Measurements from ENCODE around the gene RINT1.
"Not testable (repeated sequence)": the region's sequence is repeated elsewhere in the genome, so short reads cannot be mapped to it uniquely, and the experiment has no call there.

RINT1 gene

GRCh38 chr7:105590793-105591192 is 58.8 kb downstream of the RINT1 start:
- Histone ChIP-seq H3K4me1 (ENCODE audit: low read length) (peaks cover 24% of the 10 kb centered on the region), H3K79me2 (ENCODE audit: low read length) (no peaks in the 10 kb centered on the region), H3K4me3 (ENCODE audit: low read length) (no peak overlapping the region), H4K20me1 (ENCODE audit: insufficient read depth, low read length) (no peaks in the 10 kb centered on the region), H3K9ac (ENCODE audit: low read length) (no peak overlapping the region), H2AFZ (ENCODE audit: low read depth, low read length) (no peak overlapping the region), H3K27ac (ENCODE audit: low read length) (no peak overlapping the region), H3K4me2 (ENCODE audit: low read length) (no peak overlapping the region), H3K9me3 (ENCODE audit: insufficient read depth, low read length) (no peaks in the 10 kb centered on the region), H3K27me3 (ENCODE audit: low read depth, low read length) (no peaks in the 10 kb centered on the region), H3K36me3 (replicated peaks; ENCODE audit: low read depth, low read length) (no peaks in the 10 kb centered on the region)
- TF ChIP-seq EZH2phosphoT487 (IDR thresholded peaks at IDR 0.05; ENCODE audit: low read depth) (no peak), CTCF (IDR thresholded peaks at IDR 0.05; ENCODE audit: low read depth, low read length) (no peak)

- Histone ChIP-seq H2AFZ (ENCODE audit: low read depth, low read length) (no peak overlapping the region), H4K20me1 (ENCODE audit: insufficient read depth, low read length) (no peaks in the 10 kb centered on the region), H3K9ac (ENCODE audit: low read length) (no peak overlapping the region), H3K27me3 (ENCODE audit: low read depth, low read length) (no peaks in the 10 kb centered on the region), H3K79me2 (ENCODE audit: low read length) (no peaks in the 10 kb centered on the region), H3K4me3 (ENCODE audit: low read length) (no peak overlapping the region), H3K36me3 (replicated peaks; ENCODE audit: low read depth, low read length) (no peaks in the 10 kb centered on the region), H3K27ac (ENCODE audit: low read length) (no peak overlapping the region), H3K4me2 (ENCODE audit: low read length) (no peak overlapping the region), H3K9me3 (ENCODE audit: insufficient read depth, low read length) (no peaks in the 10 kb centered on the region), H3K4me1 (ENCODE audit: low read length) (peaks cover 24% of the 10 kb centered on the region)
- no peak for TF ChIP-seq CTCF (IDR thresholded peaks at IDR 0.05; ENCODE audit: low read depth, low read length)
- no peak for TF ChIP-seq EZH2phosphoT487 (IDR thresholded peaks at IDR 0.05; ENCODE audit: low read depth)
Observed at GRCh38 chr7:105591522-105591921, 59.5 kb downstream of the RINT1 start.

- Histone ChIP-seq H3K27me3 (ENCODE audit: low read depth, low read length) (no peaks in the 10 kb centered on the region), H3K9me3 (ENCODE audit: insufficient read depth, low read length) (no peaks in the 10 kb centered on the region), H3K9ac (ENCODE audit: low read length) (peak overlapping the region; percentile 17; the same call in 1 of the 2 replicates), H3K36me3 (replicated peaks; ENCODE audit: low read depth, low read length) (no peaks in the 10 kb centered on the region), H3K79me2 (ENCODE audit: low read length) (no peaks in the 10 kb centered on the region), H3K4me3 (ENCODE audit: low read length) (peak overlapping the region; percentile 35), H3K4me2 (ENCODE audit: low read length) (peak overlapping the region; percentile 58), H4K20me1 (ENCODE audit: insufficient read depth, low read length) (no peaks in the 10 kb centered on the region), H3K4me1 (ENCODE audit: low read length) (peaks cover 24% of the 10 kb centered on the region), H2AFZ (ENCODE audit: low read depth, low read length) (peak overlapping the region; percentile 73), H3K27ac (ENCODE audit: low read length) (peak overlapping the region; percentile 57)
- TF ChIP-seq EZH2phosphoT487 (IDR thresholded peaks at IDR 0.05; ENCODE audit: low read depth): no peak
- no peak for TF ChIP-seq CTCF (IDR thresholded peaks at IDR 0.05; ENCODE audit: low read depth, low read length)
Observed at GRCh38 chr7:105594034-105594433, 62.0 kb downstream of the RINT1 start.

GRCh38 chr7:105596866-105597265 is 64.9 kb downstream of the RINT1 start:
- TF ChIP-seq EZH2phosphoT487 (IDR thresholded peaks at IDR 0.05; ENCODE audit: low read depth): no peak
- TF ChIP-seq CTCF (IDR thresholded peaks at IDR 0.05; ENCODE audit: low read depth, low read length): no peak
- no peak overlapping the region for H3K27ac ChIP-seq (ENCODE audit: low read length)
- no peak overlapping the region for H3K4me3 ChIP-seq (ENCODE audit: low read length)
- H3K36me3 ChIP-seq (replicated peaks; ENCODE audit: low read depth, low read length): no peaks in the 10 kb centered on the region
- no peaks in the 10 kb centered on the region for H3K79me2 ChIP-seq (ENCODE audit: low read length)
- no peaks in the 10 kb centered on the region for H4K20me1 ChIP-seq (ENCODE audit: insufficient read depth, low read length)
- H3K27me3 ChIP-seq (ENCODE audit: low read depth, low read length): no peaks in the 10 kb centered on the region
- H3K9ac ChIP-seq (ENCODE audit: low read length): no peak overlapping the region
- H3K4me2 ChIP-seq (ENCODE audit: low read length): no peak overlapping the region
- no peak overlapping the region for H2AFZ ChIP-seq (ENCODE audit: low read depth, low read length)
- peaks cover 20% of the 10 kb centered on the region for H3K4me1 ChIP-seq (ENCODE audit: low read length)
- H3K9me3 ChIP-seq (ENCODE audit: insufficient read depth, low read length): no peaks in the 10 kb centered on the region

- H3K36me3 ChIP-seq (replicated peaks; ENCODE audit: low read depth, low read length); H3K4me1 ChIP-seq (ENCODE audit: low read length); H3K9ac ChIP-seq (ENCODE audit: low read length); H3K4me2 ChIP-seq (ENCODE audit: low read length); H3K9me3 ChIP-seq (ENCODE audit: insufficient read depth, low read length); H3K4me3 ChIP-seq (ENCODE audit: low read length); H4K20me1 ChIP-seq (ENCODE audit: insufficient read depth, low read length); H3K27me3 ChIP-seq (ENCODE audit: low read depth, low read length); H3K27ac ChIP-seq (ENCODE audit: low read length); H2AFZ ChIP-seq (ENCODE audit: low read depth, low read length); H3K79me2 ChIP-seq (ENCODE audit: low read length): not testable (repeated sequence)
Observed at GRCh38 chr7:105599080-105599479, 67.1 kb downstream of the RINT1 start.
